HG03460 (cell line): Measurements from ENCODE around the gene CYB561D1.

Experiments used
- ATAC-seq: cut with Tn5 transposase; IDR thresholded peaks from one replicate; pipeline ENCODE4 v1.9.1; 2021; ENCODE audit not compliant: unreplicated experiment

The CYB561D1 gene

DNA sequence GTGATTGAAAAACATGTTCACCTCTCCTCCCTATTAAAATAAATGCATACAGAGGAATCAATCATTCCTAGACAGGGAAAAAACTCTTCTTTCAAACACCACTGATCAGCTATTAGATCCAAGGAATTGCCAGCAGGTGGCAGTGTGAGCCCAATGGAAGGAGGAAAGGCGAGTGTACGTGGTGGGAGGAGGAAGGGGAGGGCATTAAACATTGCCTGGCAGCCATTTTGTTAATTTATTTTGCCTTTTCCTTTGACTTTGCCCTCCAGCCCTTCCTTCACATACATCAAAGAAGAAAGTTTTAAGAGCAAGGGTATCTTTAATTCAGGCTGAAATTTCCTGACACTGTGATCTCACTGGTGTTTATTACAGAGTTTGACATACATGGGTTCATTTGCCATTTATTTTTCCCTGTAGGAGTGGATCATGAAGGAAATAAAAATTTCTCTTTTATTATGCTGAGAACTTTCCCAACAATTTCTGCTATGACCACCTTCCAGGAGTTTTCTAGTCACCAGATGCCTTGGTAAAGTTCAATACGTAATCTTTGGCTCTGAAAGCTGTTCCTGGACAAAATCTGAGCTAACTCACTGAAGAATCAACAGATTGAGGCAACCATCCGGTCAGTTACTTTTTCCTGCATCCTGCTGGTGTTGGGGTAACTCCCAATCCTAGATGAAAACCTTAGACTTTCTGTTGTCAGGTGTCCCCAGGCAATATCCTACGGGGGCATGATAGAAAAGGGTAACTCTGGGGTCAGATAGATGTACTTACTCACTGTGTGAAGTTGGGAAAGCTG lies 52.6 kb downstream of the CYB561D1 start:
- peak; percentile 36 for ATAC-seq

DNA sequence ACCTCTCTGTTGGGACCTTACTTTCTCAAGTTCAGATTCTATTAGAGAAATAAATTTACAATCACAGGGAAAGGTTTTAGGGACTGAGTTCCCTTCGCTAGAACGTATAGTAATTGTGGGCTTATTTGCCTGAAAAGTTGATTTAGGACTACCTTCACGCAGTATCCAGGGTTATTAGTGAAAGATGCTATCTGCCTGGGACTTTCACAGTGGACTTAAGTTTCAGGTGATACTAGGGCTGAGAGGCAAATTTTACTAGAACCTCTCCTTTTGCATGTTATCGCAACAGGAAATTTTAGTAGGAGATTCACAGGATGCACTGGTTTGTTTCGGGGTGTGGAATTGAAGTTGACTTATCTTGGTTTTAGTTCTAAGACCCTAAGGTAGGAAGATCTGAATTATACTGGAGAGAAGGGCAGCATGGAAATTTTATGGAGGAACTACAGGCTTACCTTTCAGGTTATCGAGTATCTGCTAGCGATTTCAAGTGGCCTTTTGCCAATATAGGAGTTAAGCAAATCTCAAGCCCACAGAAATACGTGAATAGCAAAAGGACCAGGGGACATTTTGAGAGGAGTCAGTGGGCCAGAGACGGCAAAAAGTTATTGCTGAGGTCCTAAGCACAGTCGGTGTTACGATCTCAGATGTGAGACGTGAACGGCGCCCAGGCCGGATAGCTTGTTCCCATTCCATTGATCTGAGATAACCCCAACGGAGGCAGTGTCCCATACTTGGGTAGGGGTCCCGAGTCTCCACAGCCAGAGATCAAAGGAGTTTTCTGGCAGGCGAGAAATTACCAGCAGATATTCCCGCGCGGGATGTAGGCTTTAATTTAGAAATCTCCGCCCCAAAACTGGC lies 53.8 kb downstream of the CYB561D1 start:
- peak; percentile 5 for ATAC-seq

DNA sequence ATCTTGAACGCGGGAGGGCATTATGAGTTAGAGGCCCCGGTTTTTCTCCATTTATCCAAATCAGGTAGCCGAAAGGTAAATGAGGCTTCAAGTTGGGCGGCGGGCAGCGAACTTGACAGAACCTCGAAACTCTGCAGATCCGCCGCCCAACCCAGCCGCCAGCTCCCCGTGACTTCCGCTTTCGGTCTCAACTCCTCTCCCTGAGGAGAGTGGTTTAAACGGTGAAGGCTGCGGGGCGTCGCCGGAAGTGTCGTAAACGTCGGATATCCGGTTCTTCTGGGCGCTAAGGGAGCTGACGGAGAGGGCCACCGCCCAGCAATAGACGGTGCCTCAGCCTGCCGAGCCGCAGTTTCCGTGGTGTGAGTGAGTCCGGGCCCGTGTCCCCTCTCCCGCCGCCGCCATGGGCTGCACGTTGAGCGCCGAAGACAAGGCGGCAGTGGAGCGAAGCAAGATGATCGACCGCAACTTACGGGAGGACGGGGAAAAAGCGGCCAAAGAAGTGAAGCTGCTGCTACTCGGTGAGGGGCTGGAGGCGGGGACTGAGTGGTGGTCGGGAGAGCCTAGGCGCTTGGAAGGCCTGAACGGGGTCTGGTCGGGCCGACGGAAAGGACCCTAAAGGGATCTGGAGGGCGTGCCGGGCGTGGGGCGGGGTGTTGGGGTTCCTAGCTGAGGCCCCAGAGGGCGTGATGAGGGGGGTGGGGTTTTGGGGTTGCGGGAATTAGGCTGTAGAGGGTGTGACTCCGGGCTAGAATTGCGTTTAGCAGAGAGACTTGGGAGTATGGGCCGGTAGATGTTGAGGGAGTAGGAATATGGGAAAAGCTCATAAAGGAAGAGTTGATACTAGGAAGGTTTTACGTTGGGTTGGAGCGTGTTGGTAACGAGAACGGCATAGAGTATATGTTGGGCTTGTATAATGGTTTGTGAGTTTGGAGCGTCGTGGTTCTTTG lies 54.7 kb downstream of the CYB561D1 start, which contains the start of gene GNAI3:
TSS of gene GNAI3 (plus strand) at position 295 of the 947 bp plus-strand sequence. CDS start at position 401, 106 bp downstream.
- peak; percentile 93 for ATAC-seq
